ENCODE data around the gene SH2D7.

GRCh38 chr15:78045189-78045588 is 47.2 kb upstream of the SH2D7 start:
- TF ChIP-seq CTCF (IDR thresholded peaks at IDR 0.05) (no peak), ZFX (IDR thresholded peaks at IDR 0.05; ENCODE audit: borderline replicate concordance) (no peak)
